CD4-positive, alpha-beta T cell treated with Interleukin-4 for 4 hours (primary cell): ENCODE data around the gene GLT8D1.
"Not testable (repeated sequence)": the region's sequence is repeated elsewhere in the genome, so short reads cannot be mapped to it uniquely, and the experiment has no call there.

Experiments used
- DNase-seq: peaks from one replicate; pipeline ENCODE4 v3.0.0-alpha.2; 2020

Gene GLT8D1

GRCh38 chr3:52705688-52706686 lies at the start of gene GLT8D1, which contains the start of gene SPCS1:
Gene GLT8D1, minus strand, starts transcription at chr3:52705791. Its CDS starts 5,331 bp downstream, at chr3:52700460.
Gene SPCS1, plus strand, starts transcription at chr3:52706106. Its CDS starts 141 bp downstream, at chr3:52706247.
- DNase-seq = peak; percentile 75

- DNase-seq = no peak
Measured at GRCh38 chr3:52754373-52754772, 48.8 kb upstream of the GLT8D1 start.

- no peak for DNase-seq
Measured at GRCh38 chr3:52752045-52752660, 46.6 kb upstream of the GLT8D1 start.

GRCh38 chr3:52743721-52744120 lies 38.1 kb upstream of the GLT8D1 start:
- no peak for DNase-seq

GRCh38 chr3:52743152-52743551 lies 37.6 kb upstream of the GLT8D1 start:
- DNase-seq = no peak

- DNase-seq = peak; percentile 18
Measured at GRCh38 chr3:52742418-52743041, 36.9 kb upstream of the GLT8D1 start.

- no peak for DNase-seq
Measured at GRCh38 chr3:52739730-52740129, 34.1 kb upstream of the GLT8D1 start.

- DNase-seq = no peak
Measured at GRCh38 chr3:52733256-52733891, 27.8 kb upstream of the GLT8D1 start.

GRCh38 chr3:52731590-52731989 lies 26.0 kb upstream of the GLT8D1 start:
- DNase-seq = no peak

- no peak for DNase-seq
Measured at GRCh38 chr3:52730681-52731080, 25.1 kb upstream of the GLT8D1 start.

- not testable (repeated sequence) for DNase-seq
Measured at GRCh38 chr3:52728753-52729152, 23.2 kb upstream of the GLT8D1 start.

GRCh38 chr3:52724511-52724910 lies 18.9 kb upstream of the GLT8D1 start:
- DNase-seq = no peak

GRCh38 chr3:52723935-52724334 lies 18.3 kb upstream of the GLT8D1 start:
- DNase-seq = no peak

- DNase-seq = no peak
Measured at GRCh38 chr3:52722491-52722890, 16.9 kb upstream of the GLT8D1 start.

GRCh38 chr3:52721730-52722008 lies 16.1 kb upstream of the GLT8D1 start:
- DNase-seq = no peak

- peak; percentile 34 for DNase-seq
Measured at GRCh38 chr3:52721002-52721729, 15.6 kb upstream of the GLT8D1 start.

GRCh38 chr3:52719618-52720017 lies 14.0 kb upstream of the GLT8D1 start:
- DNase-seq = no peak

GRCh38 chr3:52715714-52716305 lies 10.2 kb upstream of the GLT8D1 start:
- DNase-seq = no peak

GRCh38 chr3:52714335-52715302 lies 9.0 kb upstream of the GLT8D1 start:
- no peak for DNase-seq

GRCh38 chr3:52712291-52713212 lies 7.0 kb upstream of the GLT8D1 start:
- no peak for DNase-seq
